ENCODE results near the gene LIMK1. TPM values are rescaled to one million over a fixed set of nuclear protein-coding genes. Genes with fewer than 3 reads are reported as not detected.
"Not testable (repeated sequence)": the region's sequence is repeated elsewhere in the genome, so short reads cannot be mapped to it uniquely, and the experiment has no call there.

The LIMK1 gene
- total RNA-seq, 1 experiment from 2014 or later = 47.6 TPM

GRCh38 chr7:74121401-74122249 lies 38.0 kb downstream of the LIMK1 start:
- DNase-seq (ENCODE audit: low spot score) = no peak

- DNase-seq (ENCODE audit: low spot score) = not testable (repeated sequence)
Observed at GRCh38 chr7:74123892-74124291, 40.3 kb downstream of the LIMK1 start.

DNA sequence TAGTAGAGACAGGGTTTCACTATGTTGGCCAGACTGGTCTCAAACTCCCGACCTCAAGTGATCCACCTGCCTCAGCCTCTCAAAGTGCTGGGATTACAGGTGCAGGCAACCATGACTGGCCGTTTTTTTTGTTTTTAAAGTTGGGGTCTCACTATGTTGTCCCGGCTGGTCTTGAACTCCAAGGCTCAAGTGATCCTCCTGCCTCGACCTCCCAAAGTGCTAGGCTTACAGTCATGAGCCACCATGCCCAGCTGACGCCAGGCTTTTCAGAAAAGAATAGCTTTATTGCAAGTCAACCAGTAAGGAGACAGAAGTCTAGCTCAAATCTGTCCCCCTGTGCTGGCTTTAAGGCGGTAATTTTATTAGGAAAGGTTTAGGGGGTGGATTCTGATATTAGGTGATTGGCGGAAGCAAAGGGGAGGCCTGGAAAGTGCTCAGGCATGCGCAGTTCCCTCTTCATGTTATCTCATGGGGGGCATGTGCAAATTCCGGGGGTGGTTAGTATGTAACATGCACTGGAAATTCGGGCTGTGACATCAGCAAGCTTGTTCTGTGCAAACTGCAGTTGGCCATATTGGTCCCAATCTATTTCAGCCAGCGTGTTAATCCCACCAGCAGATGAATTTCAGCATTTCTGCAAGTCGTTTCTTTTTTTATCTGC lies 42.7 kb downstream of the LIMK1 start:
- no peak for DNase-seq (ENCODE audit: low spot score)

DNA sequence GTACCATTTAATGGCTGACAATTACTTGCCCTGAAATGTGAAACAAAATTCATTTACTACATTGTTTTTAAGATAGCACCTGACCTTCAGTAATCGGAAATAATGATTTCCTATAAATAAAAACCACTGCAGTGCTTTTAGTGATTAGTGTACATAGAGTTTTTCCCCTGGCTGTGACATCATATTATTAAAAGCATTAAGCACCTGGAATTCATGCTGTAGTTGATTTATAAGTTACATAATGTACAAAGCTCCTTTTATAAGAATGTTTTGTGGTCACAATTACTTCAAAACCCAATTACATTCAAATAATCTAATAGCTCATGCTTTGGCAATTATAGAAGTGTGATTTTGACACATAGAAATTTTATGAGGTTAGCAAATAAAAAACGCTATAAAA lies 46.3 kb downstream of the LIMK1 start:
- no peak for DNase-seq (ENCODE audit: low spot score)

- no peak for DNase-seq (ENCODE audit: low spot score)
Observed at GRCh38 chr7:74130518-74130917, 46.9 kb downstream of the LIMK1 start.

DNA sequence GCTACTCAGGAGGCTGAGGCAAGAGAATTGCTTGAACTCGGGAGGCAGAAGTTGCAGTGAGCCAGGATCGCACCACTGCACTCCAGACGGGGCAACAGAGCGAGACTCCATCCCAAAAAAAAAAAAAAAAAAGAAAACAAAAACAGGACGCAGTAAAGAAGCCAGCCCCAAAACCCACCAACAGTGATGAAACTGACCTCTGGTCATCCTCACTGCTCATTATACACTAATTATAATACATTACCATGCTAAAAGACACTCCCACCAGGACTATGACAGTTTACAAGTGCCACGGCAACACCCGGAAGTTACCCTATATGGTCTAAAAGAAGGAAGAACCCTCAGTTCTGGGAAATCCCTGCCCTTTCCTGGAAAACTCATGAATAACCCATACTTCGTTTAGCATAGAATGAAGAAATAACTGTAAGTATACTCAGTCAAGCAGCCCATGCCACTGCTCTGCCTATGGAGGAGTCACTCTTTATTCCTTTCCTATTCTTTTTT lies 50.6 kb downstream of the LIMK1 start:
- no peak for DNase-seq (ENCODE audit: low spot score)

- DNase-seq (ENCODE audit: low spot score) = no peak
Observed at GRCh38 chr7:74138334-74138867, 54.8 kb downstream of the LIMK1 start.

GRCh38 chr7:74138945-74139843 lies 55.6 kb downstream of the LIMK1 start:
- DNase-seq (ENCODE audit: low spot score) = no peak

GRCh38 chr7:74141705-74142104 lies 58.1 kb downstream of the LIMK1 start:
- no peak for DNase-seq (ENCODE audit: low spot score)

DNA sequence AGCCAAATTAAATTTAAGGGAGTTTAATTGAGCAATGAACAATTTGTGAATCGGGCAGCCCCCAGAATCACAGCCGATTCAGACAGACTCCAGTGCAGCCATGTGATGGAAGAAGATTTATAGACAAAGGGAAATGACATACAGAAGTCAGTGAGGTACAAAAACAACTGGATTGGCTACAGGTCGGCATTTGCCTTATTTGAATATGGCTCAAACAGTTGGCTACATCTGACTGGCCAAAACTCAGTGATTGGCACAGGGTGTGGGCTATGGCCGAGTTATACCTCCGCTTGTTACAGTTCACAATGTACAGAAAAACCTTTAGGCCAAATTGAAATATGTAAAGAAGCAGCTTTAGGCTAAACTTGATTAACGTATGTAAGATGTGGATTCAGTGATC lies 59.8 kb downstream of the LIMK1 start:
- DNase-seq (ENCODE audit: low spot score) = no peak

DNA sequence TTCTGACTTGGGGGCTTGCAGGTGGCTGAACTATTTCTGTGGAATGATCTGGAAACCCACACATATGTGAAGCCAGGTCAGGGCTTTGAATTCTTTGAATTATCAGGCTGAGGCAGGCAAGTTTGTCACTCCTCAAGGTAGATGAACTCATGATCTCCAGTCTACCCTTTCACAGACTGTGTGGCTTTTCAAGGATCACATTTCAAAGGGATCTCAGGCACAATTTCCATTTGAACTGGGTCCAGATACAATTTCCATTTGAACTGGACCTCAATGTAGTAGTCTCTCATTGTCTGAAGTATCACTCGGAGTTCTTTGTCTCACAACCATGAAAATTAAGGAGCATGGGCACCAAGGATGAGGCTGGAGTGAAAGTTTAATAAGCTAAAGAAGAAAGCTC lies 64.9 kb downstream of the LIMK1 start:
- DNase-seq (ENCODE audit: low spot score) = no peak

DNA sequence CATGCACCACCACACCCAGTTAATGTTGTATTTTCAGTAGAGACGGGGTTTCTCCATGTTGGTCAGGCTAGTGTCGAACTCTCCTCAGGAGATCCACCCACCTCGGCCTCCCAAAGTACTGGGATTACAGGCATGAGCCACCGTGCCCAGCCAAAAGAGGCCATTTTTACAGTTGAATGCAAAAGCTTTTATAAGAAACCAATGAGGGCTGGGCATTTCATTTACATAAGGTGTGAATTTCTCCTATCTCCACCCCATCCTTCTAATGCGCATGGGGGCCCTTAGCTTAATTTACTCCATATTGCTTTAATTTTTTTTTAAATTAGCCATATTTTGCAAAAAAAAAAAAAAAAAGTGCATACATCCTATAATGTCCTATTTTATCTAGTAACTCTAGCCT lies 65.5 kb downstream of the LIMK1 start:
- no peak for DNase-seq (ENCODE audit: low spot score)

DNA sequence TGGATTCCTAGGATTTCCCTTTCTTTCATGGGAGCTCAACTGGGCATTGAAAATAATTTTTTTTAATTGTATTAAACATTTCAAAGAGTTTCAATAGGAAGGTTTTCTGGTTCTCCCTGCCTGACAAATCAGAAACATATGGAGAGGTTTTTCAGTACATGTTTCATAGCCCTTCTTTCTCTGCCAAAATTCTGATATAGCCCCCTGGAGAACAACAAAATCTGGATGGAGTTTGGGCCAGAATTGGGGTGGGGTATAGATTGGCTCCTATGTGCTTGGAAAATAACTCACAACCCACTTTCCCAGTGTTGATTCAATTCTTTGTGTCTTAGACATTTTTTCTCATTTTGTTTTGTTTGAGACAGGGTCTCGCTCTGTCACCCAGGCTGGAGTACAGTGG lies 66.0 kb downstream of the LIMK1 start:
- DNase-seq (ENCODE audit: low spot score) = no peak

- DNase-seq (ENCODE audit: low spot score) = no peak
Observed at GRCh38 chr7:74153736-74154135, 70.1 kb downstream of the LIMK1 start.

GRCh38 chr7:74155810-74156395 lies 72.3 kb downstream of the LIMK1 start:
- DNase-seq (ENCODE audit: low spot score) = no peak

- no peak for DNase-seq (ENCODE audit: low spot score)
Observed at GRCh38 chr7:74157605-74158004, 74.0 kb downstream of the LIMK1 start.

- no peak for DNase-seq (ENCODE audit: low spot score)
Observed at GRCh38 chr7:74164985-74165456, 81.4 kb downstream of the LIMK1 start.

DNA sequence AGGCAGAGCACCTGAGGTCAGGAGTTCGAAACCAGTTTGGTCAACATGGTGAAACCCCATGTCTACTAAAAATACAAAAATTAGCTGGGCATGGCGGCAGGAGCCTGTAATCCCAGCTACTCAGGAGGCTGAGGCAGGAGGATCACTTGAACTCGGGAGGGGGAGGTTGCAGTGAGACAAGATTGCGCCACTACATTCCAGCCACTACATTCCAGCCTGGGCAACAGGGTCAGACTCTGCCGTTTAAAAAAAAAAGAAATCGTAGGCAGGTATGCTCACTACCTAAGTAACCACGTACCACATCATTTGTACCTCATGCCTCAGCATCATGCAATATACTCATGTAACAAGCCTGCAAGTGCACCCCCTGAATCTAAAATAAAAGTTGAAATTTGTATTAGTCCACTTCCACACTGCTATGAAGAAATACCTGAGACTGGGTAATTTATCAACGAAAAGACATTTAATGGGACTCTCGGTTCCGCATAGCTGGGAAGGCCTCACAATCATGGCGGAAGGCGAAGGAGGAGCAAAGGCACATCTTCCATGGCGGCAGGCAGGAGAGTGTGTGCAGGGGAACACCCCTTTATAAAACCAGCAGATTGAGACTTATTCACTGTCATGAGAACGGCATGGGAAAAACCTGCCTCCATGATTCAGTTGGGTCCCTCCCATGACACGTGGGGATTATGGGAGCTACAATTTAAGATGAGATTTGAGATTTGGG lies 82.4 kb downstream of the LIMK1 start:
- no peak for DNase-seq (ENCODE audit: low spot score)

GRCh38 chr7:74167324-74167723 lies 83.7 kb downstream of the LIMK1 start:
- DNase-seq (ENCODE audit: low spot score) = not testable (repeated sequence)
